Activated CD4-positive, CD25-positive, alpha-beta regulatory T cell treated with anti-CD3 and anti-CD28 coated beads, Interleukin-2, amount 50 U/mL, for 72 hours (primary cell): ENCODE data around the gene SMARCA4.
A peak's percentile ranks its signal among the peaks of the same experiment; 100 is the strongest.
"Not testable (repeated sequence)": the region's sequence is repeated elsewhere in the genome, so short reads cannot be mapped to it uniquely, and the experiment has no call there.

ENCODE experiments used
- DNase-seq: peaks from one replicate; pipeline ENCODE4 v3.0.0; 2021

Gene SMARCA4

DNA sequence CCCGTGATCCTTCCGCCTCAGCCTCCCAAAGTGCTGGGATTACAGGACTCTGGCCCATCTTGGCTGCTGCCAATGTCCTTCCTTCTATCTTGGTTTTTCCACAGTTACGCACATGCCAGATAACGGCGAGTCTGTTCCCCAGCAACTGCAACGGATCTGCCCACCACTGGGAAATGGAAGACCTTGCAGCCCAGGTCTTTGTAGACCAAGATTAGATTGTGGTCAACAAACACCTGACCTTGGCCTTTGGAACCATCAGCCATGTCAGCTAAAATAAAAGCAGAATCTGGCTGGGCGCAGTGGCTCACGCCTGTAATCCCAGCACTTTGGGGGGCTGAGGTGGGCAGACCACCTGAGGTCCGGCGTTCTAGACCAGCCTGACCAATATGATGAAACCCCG is 118.1 kb downstream of the SMARCA4 start:
- DNase-seq, result no peak

DNA sequence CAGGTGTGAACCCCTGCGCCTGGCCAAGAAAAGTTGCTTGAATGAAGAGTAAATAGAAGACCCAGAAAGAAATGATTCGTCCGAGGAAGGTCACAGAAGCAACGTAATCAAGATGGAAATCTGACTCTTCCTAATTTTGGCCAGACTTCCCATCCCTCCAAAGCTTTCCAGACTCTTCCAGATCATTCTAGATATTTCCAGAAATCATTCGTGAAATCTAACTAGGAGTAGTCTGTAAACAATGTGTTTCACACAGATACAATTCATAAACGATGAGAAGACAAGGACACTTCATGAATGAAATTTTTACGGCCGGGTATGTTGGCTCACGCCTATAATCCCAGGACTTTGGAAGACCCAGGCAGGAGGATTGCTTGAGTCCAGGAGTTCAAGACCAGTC is 119.2 kb downstream of the SMARCA4 start:
- DNase-seq, result no peak

DNA sequence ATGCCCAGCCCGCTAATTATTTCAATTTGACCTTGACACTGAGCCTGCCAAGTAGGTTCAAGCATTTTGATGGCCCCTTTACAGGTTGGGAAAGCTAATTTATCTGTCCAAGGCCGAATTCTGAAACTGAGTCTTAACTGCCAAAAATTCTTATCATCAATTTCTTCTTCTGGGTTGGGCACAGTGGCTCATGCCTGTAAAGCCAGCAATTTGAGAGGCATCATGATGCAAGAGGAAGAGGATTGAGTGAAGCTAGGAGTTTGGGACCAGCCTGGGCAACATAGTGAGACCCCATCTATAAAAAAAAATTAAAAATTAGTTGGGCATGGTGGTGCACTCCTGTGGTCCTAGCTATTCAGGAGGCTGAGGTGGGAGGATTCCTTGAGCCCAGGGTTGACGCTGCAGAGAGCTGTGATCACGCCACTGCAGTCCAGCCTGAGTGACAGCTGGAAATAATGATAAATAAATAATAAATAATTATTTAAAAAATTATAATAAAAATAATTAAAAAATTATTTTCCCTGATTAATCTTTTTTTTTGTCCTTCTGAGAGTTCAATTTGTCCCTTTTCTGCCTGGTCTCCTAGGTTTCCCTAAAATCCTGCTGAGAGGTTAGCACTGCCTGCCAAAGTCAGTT is 127.2 kb downstream of the SMARCA4 start:
- DNase-seq, result no peak

GRCh38 chr19:11088506-11089253 is 127.8 kb downstream of the SMARCA4 start:
- DNase-seq, result no peak

DNA sequence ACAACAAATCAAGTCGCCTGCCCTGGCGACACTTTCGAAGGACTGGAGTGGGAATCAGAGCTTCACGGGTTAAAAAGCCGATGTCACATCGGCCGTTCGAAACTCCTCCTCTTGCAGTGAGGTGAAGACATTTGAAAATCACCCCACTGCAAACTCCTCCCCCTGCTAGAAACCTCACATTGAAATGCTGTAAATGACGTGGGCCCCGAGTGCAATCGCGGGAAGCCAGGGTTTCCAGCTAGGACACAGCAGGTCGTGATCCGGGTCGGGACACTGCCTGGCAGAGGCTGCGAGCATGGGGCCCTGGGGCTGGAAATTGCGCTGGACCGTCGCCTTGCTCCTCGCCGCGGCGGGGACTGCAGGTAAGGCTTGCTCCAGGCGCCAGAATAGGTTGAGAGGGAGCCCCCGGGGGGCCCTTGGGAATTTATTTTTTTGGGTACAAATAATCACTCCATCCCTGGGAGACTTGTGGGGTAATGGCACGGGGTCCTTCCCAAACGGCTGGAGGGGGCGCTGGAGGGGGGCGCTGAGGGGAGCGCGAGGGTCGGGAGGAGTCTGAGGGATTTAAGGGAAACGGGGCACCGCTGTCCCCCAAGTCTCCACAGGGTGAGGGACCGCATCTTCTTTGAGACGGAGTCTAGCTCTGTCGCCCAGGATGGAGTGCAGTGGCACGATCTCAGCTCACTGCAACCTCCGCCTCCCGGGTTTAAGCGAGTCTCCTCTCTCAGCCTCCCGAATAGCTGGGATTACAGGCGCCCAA is 128.6 kb downstream of the SMARCA4 start, which contains the start of gene LDLR:
LDLR (plus strand) TSS at position 210 of the 760 bp plus-strand sequence; CDS start at position 296, 86 bp downstream.
- peak; percentile 66 for DNase-seq

- DNase-seq, result not testable (repeated sequence)
These were observed 129.1 kb downstream of the SMARCA4 start for GRCh38 chr19:11090014-11090263.

DNA sequence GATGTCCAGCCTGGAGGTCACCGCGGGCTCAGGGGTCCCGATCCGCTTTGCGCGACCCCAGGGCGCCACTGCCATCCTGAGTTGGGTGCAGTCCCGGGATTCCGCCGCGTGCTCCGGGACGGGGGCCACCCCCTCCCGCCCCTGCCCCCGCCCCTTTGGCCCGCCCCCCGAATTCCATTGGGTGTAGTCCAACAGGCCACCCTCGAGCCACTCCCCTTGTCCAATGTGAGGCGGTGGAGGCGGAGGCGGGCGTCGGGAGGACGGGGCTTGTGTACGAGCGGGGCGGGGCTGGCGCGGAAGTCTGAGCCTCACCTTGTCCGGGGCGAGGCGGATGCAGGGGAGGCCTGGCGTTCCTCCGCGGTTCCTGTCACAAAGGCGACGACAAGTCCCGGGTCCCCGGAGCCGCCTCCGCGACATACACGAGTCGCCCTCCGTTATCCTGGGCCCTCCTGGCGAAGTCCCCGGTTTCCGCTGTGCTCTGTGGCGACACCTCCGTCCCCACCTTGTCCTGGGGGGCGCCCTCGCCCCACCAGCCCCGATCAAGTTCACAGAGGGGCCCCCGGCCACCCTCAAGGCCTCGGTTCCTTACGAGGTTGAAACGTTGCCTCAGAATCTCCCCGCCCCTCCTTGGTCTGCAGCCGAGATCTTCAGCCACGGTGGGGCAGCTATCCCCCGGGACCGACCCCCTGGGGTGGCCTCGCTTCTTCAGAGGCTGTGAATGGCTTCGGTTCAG is 129.6 kb downstream of the SMARCA4 start:
- DNase-seq, result peak; percentile 95

DNA sequence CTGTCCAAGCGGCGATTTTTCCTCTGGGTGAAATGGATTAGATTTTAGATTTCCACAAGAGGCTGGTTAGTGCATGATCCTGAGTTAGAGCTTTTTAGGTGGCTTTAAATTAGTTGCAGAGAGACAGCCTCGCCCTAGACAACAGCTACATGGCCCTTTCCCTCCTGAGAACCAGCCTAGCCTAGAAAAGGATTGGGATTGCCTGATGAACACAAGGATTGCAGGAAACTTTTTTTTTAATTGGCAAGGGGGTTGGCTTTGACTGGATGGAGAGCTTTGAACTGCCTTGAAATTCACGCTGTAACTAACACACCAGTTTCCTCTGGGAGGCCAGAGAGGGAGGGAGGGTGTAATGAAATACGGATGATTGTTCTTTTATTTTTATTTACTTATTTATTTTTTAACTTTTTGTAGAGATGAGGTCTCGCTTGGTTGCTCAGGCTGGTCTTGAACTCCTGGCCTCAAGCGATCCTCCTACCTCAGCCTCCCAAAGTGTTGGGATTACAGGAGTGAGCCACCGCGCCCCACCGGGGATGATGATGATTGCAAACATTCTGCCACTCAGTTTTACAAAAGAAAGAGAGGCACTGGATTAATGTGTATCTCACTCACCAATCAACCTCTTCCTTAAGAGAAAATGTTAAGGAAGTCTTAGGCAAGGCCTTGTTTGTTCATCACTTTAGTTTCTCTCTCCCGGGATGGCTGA is 130.3 kb downstream of the SMARCA4 start:
- no peak for DNase-seq

- DNase-seq, result peak; percentile 43
These were observed 130.9 kb downstream of the SMARCA4 start for GRCh38 chr19:11091703-11092153.

- DNase-seq, result no peak
These were observed 131.3 kb downstream of the SMARCA4 start for GRCh38 chr19:11092181-11092538.

DNA sequence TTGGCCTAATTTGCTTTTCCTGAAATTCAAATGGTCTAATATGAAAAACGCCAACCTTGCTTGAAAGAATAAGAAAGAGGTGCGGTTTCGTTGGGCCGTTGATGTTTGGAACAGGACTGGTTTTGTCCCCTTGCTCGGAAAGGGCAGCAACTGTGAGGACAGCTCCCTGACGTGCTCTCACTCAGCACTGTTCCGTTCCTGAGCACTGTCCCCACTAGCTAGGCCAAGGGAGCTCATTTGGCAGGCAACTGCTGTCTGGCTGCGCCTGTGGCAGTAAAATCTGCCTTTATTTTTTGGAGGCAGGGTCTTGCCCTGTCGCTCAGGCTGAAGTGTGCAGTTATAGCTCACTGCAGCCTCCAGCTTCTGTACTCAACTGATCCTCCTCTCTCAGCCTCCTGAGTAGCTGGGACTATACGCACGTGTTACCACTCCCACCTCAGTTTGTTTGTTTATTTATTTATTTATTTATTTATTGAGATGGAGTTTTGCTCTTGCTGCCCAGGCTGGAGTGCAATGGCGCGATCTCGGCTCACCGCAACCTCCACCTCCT is 132.9 kb downstream of the SMARCA4 start:
- no peak for DNase-seq

- no peak for DNase-seq
These were observed 133.7 kb downstream of the SMARCA4 start for GRCh38 chr19:11094520-11094894.

DNA sequence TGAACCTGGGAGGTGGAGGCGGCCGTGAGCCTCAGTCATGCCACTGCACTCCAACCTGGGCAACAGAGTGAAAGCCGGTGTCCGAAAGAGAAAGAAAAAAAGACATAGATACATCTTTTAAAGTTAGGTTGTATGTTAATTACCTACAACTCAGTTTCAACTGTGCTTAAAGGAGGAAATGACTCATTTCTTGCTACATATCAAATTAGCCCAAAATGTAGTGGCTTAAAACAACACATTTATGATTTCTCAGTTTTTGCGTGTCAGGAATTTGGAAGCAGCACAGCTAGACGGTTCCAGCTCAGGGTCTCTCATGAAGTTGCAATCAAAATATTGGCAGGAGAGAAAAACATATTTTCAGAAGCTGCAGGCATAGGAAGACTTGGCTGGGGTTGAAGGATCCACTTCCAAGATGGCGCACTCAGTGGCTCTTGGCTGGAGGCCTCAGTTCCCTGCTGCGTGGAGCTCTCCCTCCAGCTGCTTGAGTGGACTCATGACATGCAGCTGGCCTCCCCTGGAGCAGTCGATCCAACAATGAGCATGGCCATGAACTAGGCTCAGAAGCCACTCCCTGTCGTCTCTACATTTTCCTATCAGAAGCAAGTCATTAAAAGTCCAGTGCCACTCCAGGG is 135.5 kb downstream of the SMARCA4 start:
- peak; percentile 52 for DNase-seq

GRCh38 chr19:11097367-11097766 is 136.5 kb downstream of the SMARCA4 start:
- DNase-seq, result not testable (repeated sequence)

- no peak for DNase-seq
These were observed 137.5 kb downstream of the SMARCA4 start for GRCh38 chr19:11098327-11098726.

GRCh38 chr19:11098861-11099260 is 138.0 kb downstream of the SMARCA4 start:
- no peak for DNase-seq

DNA sequence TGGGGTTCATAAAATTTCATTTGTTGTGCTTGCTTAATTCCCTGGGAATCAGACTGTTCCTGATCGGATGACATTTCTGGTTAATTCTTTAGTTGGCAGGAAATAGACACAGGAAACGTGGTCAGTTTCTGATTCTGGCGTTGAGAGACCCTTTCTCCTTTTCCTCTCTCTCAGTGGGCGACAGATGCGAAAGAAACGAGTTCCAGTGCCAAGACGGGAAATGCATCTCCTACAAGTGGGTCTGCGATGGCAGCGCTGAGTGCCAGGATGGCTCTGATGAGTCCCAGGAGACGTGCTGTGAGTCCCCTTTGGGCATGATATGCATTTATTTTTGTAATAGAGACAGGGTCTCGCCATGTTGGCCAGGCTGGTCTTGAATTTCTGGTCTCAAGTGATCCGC is 139.2 kb downstream of the SMARCA4 start:
- no peak for DNase-seq

GRCh38 chr19:11101057-11101456 is 140.2 kb downstream of the SMARCA4 start:
- no peak for DNase-seq

GRCh38 chr19:11102944-11103343 is 142.1 kb downstream of the SMARCA4 start:
- DNase-seq, result no peak

GRCh38 chr19:11103667-11104066 is 142.8 kb downstream of the SMARCA4 start:
- DNase-seq, result not testable (repeated sequence)

DNA sequence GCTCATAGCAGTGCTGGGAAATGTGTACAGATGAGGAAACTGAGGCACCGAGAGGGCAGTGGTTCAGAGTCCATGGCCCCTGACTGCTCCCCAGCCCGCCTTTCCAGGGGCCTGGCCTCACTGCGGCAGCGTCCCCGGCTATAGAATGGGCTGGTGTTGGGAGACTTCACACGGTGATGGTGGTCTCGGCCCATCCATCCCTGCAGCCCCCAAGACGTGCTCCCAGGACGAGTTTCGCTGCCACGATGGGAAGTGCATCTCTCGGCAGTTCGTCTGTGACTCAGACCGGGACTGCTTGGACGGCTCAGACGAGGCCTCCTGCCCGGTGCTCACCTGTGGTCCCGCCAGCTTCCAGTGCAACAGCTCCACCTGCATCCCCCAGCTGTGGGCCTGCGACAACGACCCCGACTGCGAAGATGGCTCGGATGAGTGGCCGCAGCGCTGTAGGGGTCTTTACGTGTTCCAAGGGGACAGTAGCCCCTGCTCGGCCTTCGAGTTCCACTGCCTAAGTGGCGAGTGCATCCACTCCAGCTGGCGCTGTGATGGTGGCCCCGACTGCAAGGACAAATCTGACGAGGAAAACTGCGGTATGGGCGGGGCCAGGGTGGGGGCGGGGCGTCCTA is 144.3 kb downstream of the SMARCA4 start:
- no peak for DNase-seq
